Effector CD8-positive, alpha-beta T cell (primary cell): Measurements from ENCODE around the gene FAM185A.
"Not testable (repeated sequence)": the region's sequence is repeated elsewhere in the genome, so short reads cannot be mapped to it uniquely, and the experiment has no call there.

Source experiments
- DNase-seq: peaks from one replicate; lab custom pipeline; 2025; lab: John Stamatoyannopoulos, UW

The FAM185A gene

GRCh38 chr7:102830197-102830596 is 81.4 kb downstream of the FAM185A start:
- no peak for DNase-seq

GRCh38 chr7:102832674-102833073 is 83.9 kb downstream of the FAM185A start:
- DNase-seq, result no peak

DNA sequence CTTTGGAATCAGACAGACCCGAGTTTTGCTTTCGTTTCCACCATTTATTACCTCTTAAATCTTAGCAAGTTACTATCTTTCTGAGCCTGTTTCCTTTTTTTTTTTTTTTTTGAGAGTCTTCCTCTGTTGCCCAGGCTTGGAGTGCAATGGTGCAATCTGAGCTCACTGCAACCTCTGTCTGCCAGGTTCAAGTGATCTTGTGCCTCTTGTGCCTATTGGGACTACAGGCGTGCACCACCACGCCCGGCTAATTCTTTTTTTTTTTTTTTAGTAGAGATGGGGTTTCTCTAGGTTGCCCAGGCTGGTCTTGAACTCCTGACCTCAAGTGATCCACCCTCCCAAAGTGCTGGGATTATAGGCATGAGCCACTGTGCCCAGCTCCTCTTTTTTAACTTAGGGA is 84.5 kb downstream of the FAM185A start:
- DNase-seq, result no peak

DNA sequence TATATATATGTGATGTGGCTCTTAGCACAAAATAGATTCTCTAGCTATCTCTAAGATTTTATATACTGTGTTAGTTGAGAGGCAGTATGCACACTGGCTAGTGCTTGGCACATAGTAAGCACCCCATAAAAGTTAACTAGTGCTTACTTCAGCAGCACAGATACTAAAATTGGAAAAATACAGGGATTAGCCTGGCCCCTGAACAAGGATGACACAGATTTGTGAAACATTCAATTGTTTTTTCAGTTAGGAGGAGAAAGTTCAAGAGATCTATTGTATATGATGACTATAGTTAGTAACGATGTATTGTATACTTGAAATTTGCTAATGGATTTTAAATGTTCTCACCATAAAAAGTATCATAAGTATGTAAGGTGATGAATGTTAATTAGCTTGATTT is 85.7 kb downstream of the FAM185A start:
- DNase-seq, result no peak

- DNase-seq, result no peak
These were observed 86.2 kb downstream of the FAM185A start for GRCh38 chr7:102834999-102835398.

DNA sequence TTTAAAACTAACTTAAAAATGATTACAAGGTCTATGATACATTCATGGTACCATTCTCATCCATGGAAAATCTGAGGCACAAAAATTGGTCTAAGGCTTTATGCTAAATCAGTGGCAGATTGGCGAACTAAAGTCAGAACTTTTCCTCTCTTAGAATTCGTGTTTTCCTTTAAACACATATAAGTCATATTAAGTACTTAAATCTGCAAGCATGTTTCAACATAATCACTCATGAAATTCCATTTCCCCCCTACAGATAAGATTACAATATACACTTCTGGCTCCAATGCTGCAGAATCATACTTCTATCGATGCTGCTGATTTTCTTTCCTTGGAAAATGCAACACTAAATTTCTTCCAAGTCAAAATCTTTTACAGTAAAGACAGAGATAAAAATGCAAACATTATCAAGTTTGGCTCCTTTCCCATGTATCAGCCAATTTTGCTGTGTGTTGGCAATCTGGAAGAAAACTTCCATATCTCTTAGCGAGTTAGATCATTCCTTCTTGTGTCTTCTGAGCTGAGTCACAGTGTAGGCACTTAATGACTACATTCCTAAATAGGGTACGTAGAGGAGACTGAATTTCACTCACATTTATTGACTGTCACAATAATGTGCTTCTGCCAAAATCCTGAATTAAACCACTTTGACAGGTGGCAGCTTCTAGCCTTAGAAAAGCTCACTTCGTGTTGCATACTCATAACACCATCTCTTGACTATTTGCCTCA is 87.6 kb downstream of the FAM185A start:
- no peak for DNase-seq

- DNase-seq, result no peak
These were observed 88.2 kb downstream of the FAM185A start for GRCh38 chr7:102836977-102837376.

- no peak for DNase-seq
These were observed 89.0 kb downstream of the FAM185A start for GRCh38 chr7:102837802-102838201.

GRCh38 chr7:102838572-102839101 is 89.8 kb downstream of the FAM185A start:
- not testable (repeated sequence) for DNase-seq

DNA sequence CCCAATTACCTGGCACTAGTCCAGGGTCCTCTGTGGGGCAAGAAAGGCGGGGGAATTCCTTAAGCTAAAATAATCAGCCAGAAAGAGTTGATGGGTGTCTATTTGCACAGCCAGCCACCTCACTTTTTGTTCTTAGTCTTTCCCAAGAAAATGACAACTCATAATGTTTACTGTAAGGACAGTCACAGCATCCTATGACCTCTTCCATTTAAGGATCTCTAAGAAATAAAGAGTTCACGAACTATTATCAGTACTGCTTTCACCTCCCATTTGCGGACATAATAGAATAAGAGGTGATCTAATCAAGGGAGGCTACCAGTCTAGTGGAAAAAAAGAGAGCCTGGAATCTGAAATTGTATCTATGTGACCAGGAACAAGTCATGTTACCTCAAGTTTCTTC is 91.6 kb downstream of the FAM185A start:
- DNase-seq, result no peak

GRCh38 chr7:102841290-102841689 is 92.5 kb downstream of the FAM185A start:
- no peak for DNase-seq

- no peak for DNase-seq
These were observed 93.5 kb downstream of the FAM185A start for GRCh38 chr7:102842284-102842683.

DNA sequence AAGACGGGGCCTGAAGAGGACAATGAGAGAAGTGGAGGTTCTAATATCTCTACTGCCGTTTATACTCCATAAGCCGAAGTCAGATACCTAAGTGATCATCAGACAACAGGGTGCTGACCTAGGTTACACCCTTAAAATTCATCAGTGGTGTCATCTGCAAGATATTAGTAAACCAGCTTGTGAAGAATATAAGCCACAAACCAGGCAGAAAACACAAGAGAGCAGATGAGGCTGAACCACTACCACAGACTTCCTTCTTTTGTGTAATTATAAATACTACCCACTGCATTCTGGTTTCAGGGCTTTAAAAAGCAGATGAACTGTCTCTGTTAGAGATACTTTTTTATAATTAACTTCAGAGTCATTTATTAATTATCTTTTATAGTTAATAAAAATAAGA is 95.1 kb downstream of the FAM185A start:
- no peak for DNase-seq

- DNase-seq, result no peak
These were observed 96.5 kb downstream of the FAM185A start for GRCh38 chr7:102845346-102845745.

DNA sequence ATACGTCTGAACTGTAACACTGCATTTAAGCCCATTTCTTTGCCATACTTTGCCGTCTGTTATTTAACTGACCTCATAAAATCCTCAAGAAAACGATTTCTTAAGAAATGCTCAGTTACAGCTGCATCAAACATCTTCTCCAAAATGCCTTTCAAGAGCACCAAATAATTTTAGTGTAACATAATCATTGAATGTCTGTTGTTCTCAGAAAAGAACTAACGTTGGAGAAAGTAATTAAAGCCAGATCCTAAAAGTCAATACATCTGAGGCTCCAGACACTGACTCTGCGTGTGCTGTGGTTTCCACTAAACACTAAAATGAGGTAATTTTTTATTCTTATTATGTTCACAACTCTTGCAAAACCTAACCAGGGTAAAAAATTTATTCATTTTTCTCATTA is 100.3 kb downstream of the FAM185A start:
- DNase-seq, result no peak

- no peak for DNase-seq
These were observed 100.7 kb downstream of the FAM185A start for GRCh38 chr7:102849538-102849937.

DNA sequence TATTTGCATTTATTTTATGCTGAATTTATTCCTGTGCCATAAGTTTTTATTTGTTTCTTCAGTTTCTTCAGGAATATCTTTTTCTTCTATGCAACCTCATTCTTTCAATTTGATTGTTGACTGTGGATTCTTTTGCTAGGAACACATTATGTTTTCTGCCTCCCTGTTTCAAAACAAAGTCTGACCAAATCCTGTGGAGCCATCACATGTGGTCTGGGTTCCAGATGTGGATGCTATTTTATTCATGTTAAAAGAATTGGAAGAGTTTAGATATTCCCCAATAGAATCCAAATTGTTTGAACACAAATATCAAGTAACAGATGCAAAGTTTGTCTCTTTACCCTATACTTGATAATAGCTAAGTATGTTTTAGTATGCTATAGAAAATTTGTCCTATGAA is 107.2 kb downstream of the FAM185A start:
- DNase-seq, result no peak
